KOPT-K1 (cell line): Measurements from ENCODE around the gene ZNF425.
A peak's percentile ranks its signal among the peaks of the same experiment; 100 is the strongest.
"Not testable (repeated sequence)": the region's sequence is repeated elsewhere in the genome, so short reads cannot be mapped to it uniquely, and the experiment has no call there.

Experiments
- H3K27ac ChIP-seq: fragments of 200-600 bp; sonication (generic); 2 replicates; pipeline ENCODE4 v1.5.1; 2016; ENCODE audit warnings: antibody characterized with exemption, mild to moderate bottlenecking, low read depth, low read length; ENCODE audit not compliant: poor library complexity, severe bottlenecking
- H3K36me3 ChIP-seq: fragments of 200-600 bp; sonication (generic); 2 replicates; pipeline ENCODE4 v1.5.1; 2017; ENCODE audit warnings: antibody characterized with exemption, mild to moderate bottlenecking, low read length, moderate library complexity; ENCODE audit not compliant: insufficient read depth
- H3K9me3 ChIP-seq: fragments of 200-600 bp; sonication (generic); 2 replicates; pipeline ENCODE4 v1.5.1; 2017; ENCODE audit warnings: antibody characterized with exemption, low read length, mild to moderate bottlenecking; ENCODE audit not compliant: insufficient read depth, poor library complexity, severe bottlenecking

The ZNF425 gene

GRCh38 chr7:149099058-149099457 is 27.1 kb downstream of the ZNF425 start:
- Histone ChIP-seq H3K9me3 (no peaks in the 10 kb centered on the region), H3K27ac (no peak overlapping the region), H3K36me3 (no peaks in the 10 kb centered on the region)

GRCh38 chr7:149097088-149097487 is 29.0 kb downstream of the ZNF425 start:
- Histone ChIP-seq H3K9me3 (no peaks in the 10 kb centered on the region), H3K36me3 (no peaks in the 10 kb centered on the region), H3K27ac (no peak overlapping the region)

- H3K9me3 ChIP-seq = no peaks in the 10 kb centered on the region
Measured at GRCh38 chr7:149093228-149093627, 32.9 kb downstream of the ZNF425 start.

GRCh38 chr7:149092244-149092643 is 33.9 kb downstream of the ZNF425 start:
- not testable (repeated sequence) for H3K36me3 ChIP-seq, H3K27ac ChIP-seq, H3K9me3 ChIP-seq

More at GRCh38 chr7:149093228-149093627, 32.9 kb downstream of the ZNF425 start:
- no peaks in the 10 kb centered on the region for H3K36me3 ChIP-seq
- H3K27ac ChIP-seq = no peak overlapping the region

GRCh38 chr7:149090397-149091195 is 35.5 kb downstream of the ZNF425 start, which contains the start of gene ZNF786:
TSS of gene ZNF786 (minus strand) at chr7:149090718. CDS start at chr7:149090640, 78 bp downstream.
- Histone ChIP-seq H3K36me3 (no peaks in the 10 kb centered on the region; the same call in 1 of the 2 replicates), H3K27ac (peak within 1 kb of the TSS; percentile 86), H3K9me3 (peaks cover 11% of the 10 kb centered on the region)

GRCh38 chr7:149087376-149087775 is 38.7 kb downstream of the ZNF425 start:
- peaks cover 34% of the 10 kb centered on the region for H3K9me3 ChIP-seq
- H3K27ac ChIP-seq = no peak overlapping the region
- H3K36me3 ChIP-seq = peaks cover 12% of the 10 kb centered on the region

- Histone ChIP-seq H3K27ac (no peak overlapping the region), H3K9me3 (peaks cover 34% of the 10 kb centered on the region), H3K36me3 (peaks cover 12% of the 10 kb centered on the region)
Measured at GRCh38 chr7:149085866-149086265, 40.3 kb downstream of the ZNF425 start.

- peaks cover 18% of the 10 kb centered on the region for H3K36me3 ChIP-seq
- no peak overlapping the region for H3K27ac ChIP-seq
- H3K9me3 ChIP-seq = peaks cover 34% of the 10 kb centered on the region
Measured at GRCh38 chr7:149084407-149084806, 41.7 kb downstream of the ZNF425 start.

GRCh38 chr7:149081914-149082313 is 44.2 kb downstream of the ZNF425 start:
- peaks cover 21% of the 10 kb centered on the region for H3K36me3 ChIP-seq
- peaks cover 34% of the 10 kb centered on the region for H3K9me3 ChIP-seq
- H3K27ac ChIP-seq = no peak overlapping the region

GRCh38 chr7:149077594-149077993 is 48.5 kb downstream of the ZNF425 start:
- Histone ChIP-seq H3K27ac (no peak overlapping the region), H3K9me3 (no peaks in the 10 kb centered on the region), H3K36me3 (peaks cover 32% of the 10 kb centered on the region)

GRCh38 chr7:149075286-149075685 is 50.8 kb downstream of the ZNF425 start:
- Histone ChIP-seq H3K27ac (no peak overlapping the region), H3K9me3 (no peaks in the 10 kb centered on the region), H3K36me3 (peaks cover 50% of the 10 kb centered on the region)

GRCh38 chr7:149074116-149074885 is 51.8 kb downstream of the ZNF425 start:
- peaks cover 59% of the 10 kb centered on the region for H3K36me3 ChIP-seq
- no peaks in the 10 kb centered on the region for H3K9me3 ChIP-seq
- H3K27ac ChIP-seq = no peak overlapping the region

- Histone ChIP-seq H3K36me3 (peaks cover 69% of the 10 kb centered on the region), H3K27ac (no peak overlapping the region)
Measured at GRCh38 chr7:149072438-149072775, 53.7 kb downstream of the ZNF425 start.

GRCh38 chr7:149071641-149072437 is 54.3 kb downstream of the ZNF425 start:
- no peak overlapping the region for H3K27ac ChIP-seq
- H3K9me3 ChIP-seq = no peaks in the 10 kb centered on the region
- peaks cover 67% of the 10 kb centered on the region for H3K36me3 ChIP-seq

More at GRCh38 chr7:149072438-149072775, 53.7 kb downstream of the ZNF425 start:
- no peaks in the 10 kb centered on the region for H3K9me3 ChIP-seq

- Histone ChIP-seq H3K27ac (no peak overlapping the region), H3K9me3 (no peaks in the 10 kb centered on the region), H3K36me3 (peaks cover 61% of the 10 kb centered on the region)
Measured at GRCh38 chr7:149071182-149071635, 54.9 kb downstream of the ZNF425 start.
